ENCODE measurements around the gene ATG5.

Gene ATG5

GRCh38 chr6:106213660-106214289 is 111.8 kb downstream of the ATG5 start:
- Histone ChIP-seq H3K27me3 (ENCODE audit: control insufficient read depth, insufficient read depth, low read length) (no peaks in the 10 kb centered on the region), H3K4me3 (ENCODE audit: low read length) (no peak overlapping the region), H3K36me3 (ENCODE audit: insufficient read depth, low read length) (no peaks in the 10 kb centered on the region), H3K9me3 (replicated peaks; ENCODE audit: low read length) (no peaks in the 10 kb centered on the region), H3K4me1 (ENCODE audit: control insufficient read depth, insufficient read depth, low read length) (no peaks in the 10 kb centered on the region), H3K4me2 (ENCODE audit: low read length) (no peak overlapping the region), H3K9ac (ENCODE audit: low read depth, low read length) (no peak overlapping the region)

GRCh38 chr6:106212576-106212975 is 113.0 kb downstream of the ATG5 start:
- H3K4me3 ChIP-seq (ENCODE audit: low read length), result no peak overlapping the region
- H3K4me1 ChIP-seq (ENCODE audit: control insufficient read depth, insufficient read depth, low read length), result no peaks in the 10 kb centered on the region
- no peak overlapping the region for H3K9ac ChIP-seq (ENCODE audit: low read depth, low read length)
- H3K4me2 ChIP-seq (ENCODE audit: low read length), result no peak overlapping the region
- no peaks in the 10 kb centered on the region for H3K36me3 ChIP-seq (ENCODE audit: insufficient read depth, low read length)
- H3K9me3 ChIP-seq (replicated peaks; ENCODE audit: low read length), result no peaks in the 10 kb centered on the region
- no peaks in the 10 kb centered on the region for H3K27me3 ChIP-seq (ENCODE audit: control insufficient read depth, insufficient read depth, low read length)

GRCh38 chr6:106206905-106207304 is 118.7 kb downstream of the ATG5 start:
- no peaks in the 10 kb centered on the region for H3K36me3 ChIP-seq (ENCODE audit: insufficient read depth, low read length)
- no peaks in the 10 kb centered on the region for H3K9me3 ChIP-seq (replicated peaks; ENCODE audit: low read length)
- no peaks in the 10 kb centered on the region for H3K4me1 ChIP-seq (ENCODE audit: control insufficient read depth, insufficient read depth, low read length)
- no peaks in the 10 kb centered on the region for H3K27me3 ChIP-seq (ENCODE audit: control insufficient read depth, insufficient read depth, low read length)
- H3K4me3 ChIP-seq (ENCODE audit: low read length), result no peak overlapping the region
- H3K4me2 ChIP-seq (ENCODE audit: low read length), result no peak overlapping the region
- H3K9ac ChIP-seq (ENCODE audit: low read depth, low read length), result no peak overlapping the region

- H3K4me2 ChIP-seq (ENCODE audit: low read length), result no peak overlapping the region
- H3K9ac ChIP-seq (ENCODE audit: low read depth, low read length), result no peak overlapping the region
- H3K36me3 ChIP-seq (ENCODE audit: insufficient read depth, low read length), result peaks cover 13% of the 10 kb centered on the region
- peaks cover 8% of the 10 kb centered on the region for H3K4me1 ChIP-seq (ENCODE audit: control insufficient read depth, insufficient read depth, low read length)
- H3K4me3 ChIP-seq (ENCODE audit: low read length), result no peak overlapping the region
- H3K9me3 ChIP-seq (replicated peaks; ENCODE audit: low read length), result no peaks in the 10 kb centered on the region
- no peaks in the 10 kb centered on the region for H3K27me3 ChIP-seq (ENCODE audit: control insufficient read depth, insufficient read depth, low read length)
Observed at GRCh38 chr6:106204961-106205360, 120.6 kb downstream of the ATG5 start.

GRCh38 chr6:106199998-106200397 is 125.6 kb downstream of the ATG5 start:
- peaks cover 13% of the 10 kb centered on the region for H3K36me3 ChIP-seq (ENCODE audit: insufficient read depth, low read length)
- peaks cover 24% of the 10 kb centered on the region for H3K4me1 ChIP-seq (ENCODE audit: control insufficient read depth, insufficient read depth, low read length)
- no peaks in the 10 kb centered on the region for H3K9me3 ChIP-seq (replicated peaks; ENCODE audit: low read length)
- no peak overlapping the region for H3K9ac ChIP-seq (ENCODE audit: low read depth, low read length)
- H3K4me2 ChIP-seq (ENCODE audit: low read length), result no peak overlapping the region
- no peaks in the 10 kb centered on the region for H3K27me3 ChIP-seq (ENCODE audit: control insufficient read depth, insufficient read depth, low read length)
- no peak overlapping the region for H3K4me3 ChIP-seq (ENCODE audit: low read length)

GRCh38 chr6:106199331-106199730 is 126.2 kb downstream of the ATG5 start:
- Histone ChIP-seq H3K4me2 (ENCODE audit: low read length) (no peak overlapping the region), H3K9me3 (replicated peaks; ENCODE audit: low read length) (no peaks in the 10 kb centered on the region), H3K9ac (ENCODE audit: low read depth, low read length) (no peak overlapping the region), H3K27me3 (ENCODE audit: control insufficient read depth, insufficient read depth, low read length) (no peaks in the 10 kb centered on the region), H3K36me3 (ENCODE audit: insufficient read depth, low read length) (peaks cover 13% of the 10 kb centered on the region), H3K4me3 (ENCODE audit: low read length) (no peak overlapping the region), H3K4me1 (ENCODE audit: control insufficient read depth, insufficient read depth, low read length) (peaks cover 28% of the 10 kb centered on the region)

- Histone ChIP-seq H3K9ac (ENCODE audit: low read depth, low read length) (no peak overlapping the region), H3K4me3 (ENCODE audit: low read length) (no peak overlapping the region), H3K9me3 (replicated peaks; ENCODE audit: low read length) (no peaks in the 10 kb centered on the region), H3K36me3 (ENCODE audit: insufficient read depth, low read length) (peaks cover 13% of the 10 kb centered on the region), H3K27me3 (ENCODE audit: control insufficient read depth, insufficient read depth, low read length) (no peaks in the 10 kb centered on the region), H3K4me2 (ENCODE audit: low read length) (no peak overlapping the region), H3K4me1 (ENCODE audit: control insufficient read depth, insufficient read depth, low read length) (peaks cover 39% of the 10 kb centered on the region)
Observed at GRCh38 chr6:106197441-106197840, 128.1 kb downstream of the ATG5 start.

- Histone ChIP-seq H3K9me3 (replicated peaks; ENCODE audit: low read length) (no peaks in the 10 kb centered on the region), H3K4me3 (ENCODE audit: low read length) (no peak overlapping the region), H3K4me2 (ENCODE audit: low read length) (no peak overlapping the region), H3K4me1 (ENCODE audit: control insufficient read depth, insufficient read depth, low read length) (peaks cover 34% of the 10 kb centered on the region), H3K27me3 (ENCODE audit: control insufficient read depth, insufficient read depth, low read length) (no peaks in the 10 kb centered on the region), H3K9ac (ENCODE audit: low read depth, low read length) (no peak overlapping the region), H3K36me3 (ENCODE audit: insufficient read depth, low read length) (no peaks in the 10 kb centered on the region)
Observed at GRCh38 chr6:106194949-106195921, 130.3 kb downstream of the ATG5 start.

- Histone ChIP-seq H3K9ac (ENCODE audit: low read depth, low read length) (peak overlapping the region; percentile 3), H3K4me3 (ENCODE audit: low read length) (no peak overlapping the region)
Observed at GRCh38 chr6:106192824-106193223, 132.7 kb downstream of the ATG5 start.

GRCh38 chr6:106188104-106188794 is 137.3 kb downstream of the ATG5 start:
- Histone ChIP-seq H3K4me1 (ENCODE audit: control insufficient read depth, insufficient read depth, low read length) (peaks cover 22% of the 10 kb centered on the region), H3K9ac (ENCODE audit: low read depth, low read length) (no peak overlapping the region), H3K36me3 (ENCODE audit: insufficient read depth, low read length) (peaks cover 12% of the 10 kb centered on the region), H3K9me3 (replicated peaks; ENCODE audit: low read length) (no peaks in the 10 kb centered on the region), H3K4me2 (ENCODE audit: low read length) (no peak overlapping the region), H3K27me3 (ENCODE audit: control insufficient read depth, insufficient read depth, low read length) (no peaks in the 10 kb centered on the region), H3K4me3 (ENCODE audit: low read length) (no peak overlapping the region)

More at GRCh38 chr6:106192824-106193223, 132.7 kb downstream of the ATG5 start:
- peak overlapping the region; percentile 22 for H3K4me2 ChIP-seq (ENCODE audit: low read length)
- no peaks in the 10 kb centered on the region for H3K9me3 ChIP-seq (replicated peaks; ENCODE audit: low read length)
- H3K27me3 ChIP-seq (ENCODE audit: control insufficient read depth, insufficient read depth, low read length), result no peaks in the 10 kb centered on the region
- H3K36me3 ChIP-seq (ENCODE audit: insufficient read depth, low read length), result no peaks in the 10 kb centered on the region
- peaks cover 29% of the 10 kb centered on the region for H3K4me1 ChIP-seq (ENCODE audit: control insufficient read depth, insufficient read depth, low read length)

GRCh38 chr6:106187424-106187982 is 138.1 kb downstream of the ATG5 start:
- Histone ChIP-seq H3K9me3 (replicated peaks; ENCODE audit: low read length) (no peaks in the 10 kb centered on the region), H3K27me3 (ENCODE audit: control insufficient read depth, insufficient read depth, low read length) (no peaks in the 10 kb centered on the region), H3K9ac (ENCODE audit: low read depth, low read length) (no peak overlapping the region), H3K4me1 (ENCODE audit: control insufficient read depth, insufficient read depth, low read length) (peaks cover 17% of the 10 kb centered on the region), H3K4me2 (ENCODE audit: low read length) (peak overlapping the region; percentile 10), H3K4me3 (ENCODE audit: low read length) (no peak overlapping the region), H3K36me3 (ENCODE audit: insufficient read depth, low read length) (peaks cover 12% of the 10 kb centered on the region)

All from skeletal muscle satellite cell (primary cell).